Mesothelial cell of epicardium (in vitro differentiated cells): ENCODE measurements around the gene KCNH5. TPM values are rescaled to one million over a fixed set of nuclear protein-coding genes. Genes with fewer than 3 reads are reported as not detected.

Experiments
- DNase-seq, 2 experiments: peaks; one replicate each; pipeline ENCODE4 v3.0.0; 2021; ENCODE audit warnings: low spot score in 2 of 2; ENCODE audit not compliant: unreplicated experiment in 2 of 2
- H3K27ac Mint-ChIP-seq: 2 replicates; pipeline ENCODE4 v1.8.0; 2021; ENCODE audit warnings: mixed read lengths
- H3K27me3 Mint-ChIP-seq: 2 replicates; pipeline ENCODE4 v1.8.0; 2021; ENCODE audit warnings: low read depth, mixed read lengths
- H3K36me3 Mint-ChIP-seq: 2 replicates; pipeline ENCODE4 v1.8.0; 2021; ENCODE audit warnings: mixed read lengths
- H3K4me1 Mint-ChIP-seq: 2 replicates; pipeline ENCODE4 v1.8.0; 2021; ENCODE audit warnings: mixed read lengths
- H3K4me3 Mint-ChIP-seq: 2 replicates; pipeline ENCODE4 v1.8.0; 2021; ENCODE audit warnings: mild to moderate bottlenecking, moderate library complexity, mixed read lengths
- H3K9me3 Mint-ChIP-seq: 2 replicates; pipeline ENCODE4 v1.8.0; 2021; ENCODE audit warnings: mixed read lengths
- CTCF ChIP-seq: fragments of 200-600 bp; sonication (generic); IDR thresholded peaks from one replicate; pipeline ENCODE4 v1.5.0; 2021; ENCODE audit warnings: antibody characterized with exemption; ENCODE audit not compliant: unreplicated experiment
- total RNA-seq: library from RNA; stranded (reverse); gene quantifications from 3 replicates; pipeline ENCODE4 v1.2.1, GENCODE V29; 2021

The KCNH5 gene
- total RNA-seq, 1 donor from 2014 or later, result 2.5 TPM

DNA sequence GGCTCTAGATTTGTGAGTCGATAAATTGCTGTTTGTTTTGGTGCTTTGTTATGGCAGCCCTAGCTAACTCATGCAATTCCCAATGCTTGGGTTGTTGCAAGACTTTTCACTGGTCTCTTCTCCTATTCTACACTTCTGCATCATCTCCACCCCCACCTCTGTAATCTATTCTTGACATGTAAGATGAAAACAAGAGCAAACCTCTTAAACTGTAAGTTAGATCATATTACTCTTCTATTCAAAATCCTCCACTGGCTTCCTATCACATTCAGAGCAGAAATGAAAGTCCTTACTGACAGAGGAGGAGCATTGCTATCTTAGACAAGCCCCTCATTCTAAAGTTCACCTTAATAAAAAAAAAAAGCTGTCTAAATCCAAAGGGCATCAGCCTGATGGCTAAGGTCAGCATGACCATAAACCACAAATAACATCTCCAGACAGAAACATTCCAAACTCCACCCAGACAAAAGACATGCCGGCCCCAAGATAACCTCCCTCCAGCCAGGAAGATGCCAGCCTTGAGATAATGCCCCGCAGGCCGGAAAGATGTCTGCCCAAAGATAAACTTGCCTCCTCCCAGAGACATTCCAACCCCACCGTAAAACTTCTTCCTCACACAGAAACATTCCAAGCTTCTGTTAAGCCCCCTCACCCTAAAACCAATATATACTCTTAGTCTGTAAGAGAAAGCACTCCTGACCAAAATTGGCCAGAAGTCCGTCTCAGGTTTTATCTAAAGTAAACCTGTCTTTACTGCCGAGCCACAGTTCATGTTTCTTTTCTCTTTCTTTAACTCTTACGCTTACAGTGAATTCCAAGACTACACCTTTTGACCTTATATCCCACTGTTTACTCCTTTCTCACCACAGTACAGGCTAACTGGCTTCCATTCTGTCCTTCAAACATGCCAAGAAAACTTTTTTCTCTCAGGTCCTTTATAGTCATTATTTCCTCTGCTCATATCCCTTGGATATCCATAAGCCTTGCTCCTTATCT lies 308.9 kb downstream of the KCNH5 start:
- TF ChIP-seq CTCF, result no peak
- Mint-ChIP-seq H3K4me3 (no peak overlapping the region), H3K9me3 (peaks cover 28% of the 10 kb centered on the region), H3K27ac (no peak overlapping the region), H3K36me3 (no peaks in the 10 kb centered on the region), H3K4me1 (peaks cover 2% of the 10 kb centered on the region), H3K27me3 (no peaks in the 10 kb centered on the region)
- no peak for DNase-seq

GRCh38 chr14:62734831-62735230 lies 310.4 kb downstream of the KCNH5 start:
- Mint-ChIP-seq H3K36me3 (no peaks in the 10 kb centered on the region), H3K4me1 (peaks cover under 1% of the 10 kb centered on the region), H3K27ac (no peak overlapping the region), H3K4me3 (no peak overlapping the region), H3K27me3 (no peaks in the 10 kb centered on the region), H3K9me3 (peaks cover 28% of the 10 kb centered on the region)
- no peak for TF ChIP-seq CTCF
- no peak for DNase-seq

DNA sequence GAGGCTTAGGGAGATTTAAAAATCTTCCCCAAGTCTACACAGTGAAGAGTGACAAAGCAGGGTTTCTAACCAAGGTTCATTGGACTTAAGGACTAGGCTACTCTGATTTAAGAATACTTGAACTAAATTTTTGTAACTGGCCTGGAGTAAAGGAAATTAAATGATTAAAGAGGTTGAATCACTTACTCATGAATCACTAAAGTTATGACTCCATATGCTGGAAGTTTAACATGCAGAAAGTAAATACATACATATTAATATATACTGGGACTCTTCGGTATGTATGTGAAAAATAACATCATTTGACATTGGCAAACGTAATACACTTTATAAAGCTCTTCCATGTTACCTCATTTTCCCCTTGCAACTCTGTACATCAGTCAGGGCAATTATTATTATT lies 322.9 kb downstream of the KCNH5 start:
- H3K27me3 Mint-ChIP-seq, result no peaks in the 10 kb centered on the region
- H3K4me1 Mint-ChIP-seq, result no peaks in the 10 kb centered on the region
- TF ChIP-seq CTCF, result no peak
- H3K27ac Mint-ChIP-seq, result no peak overlapping the region
- H3K9me3 Mint-ChIP-seq, result peaks cover 10% of the 10 kb centered on the region
- DNase-seq, result no peak
- H3K36me3 Mint-ChIP-seq, result no peaks in the 10 kb centered on the region
- no peak overlapping the region for H3K4me3 Mint-ChIP-seq

DNA sequence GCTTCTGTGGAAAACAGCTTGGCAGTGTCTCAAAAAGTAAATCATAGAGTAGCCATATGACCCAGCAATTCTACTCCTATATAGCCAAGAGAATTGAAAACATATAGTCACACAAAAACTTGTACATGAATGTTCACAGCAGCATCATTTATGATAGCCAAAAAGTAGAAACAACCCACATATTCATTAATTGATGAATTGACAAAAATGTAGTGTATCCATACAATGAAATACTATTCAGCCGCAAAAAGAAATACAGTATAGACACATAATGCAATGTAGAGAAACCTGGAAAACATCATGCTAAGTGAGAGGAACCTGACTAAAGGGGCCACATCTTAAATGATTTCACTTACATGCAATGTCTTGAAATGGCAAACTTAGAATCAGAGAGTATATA lies 326.6 kb downstream of the KCNH5 start:
- no peak for DNase-seq
- no peak for TF ChIP-seq CTCF
- H3K36me3 Mint-ChIP-seq, result no peaks in the 10 kb centered on the region
- peaks cover 6% of the 10 kb centered on the region for H3K9me3 Mint-ChIP-seq
- H3K27ac Mint-ChIP-seq, result no peak overlapping the region
- no peak overlapping the region for H3K4me3 Mint-ChIP-seq
- H3K4me1 Mint-ChIP-seq, result no peaks in the 10 kb centered on the region
- H3K27me3 Mint-ChIP-seq, result no peaks in the 10 kb centered on the region

GRCh38 chr14:62711351-62712023 lies 333.8 kb downstream of the KCNH5 start:
- no peaks in the 10 kb centered on the region for H3K4me1 Mint-ChIP-seq
- H3K27ac Mint-ChIP-seq, result no peak overlapping the region
- H3K9me3 Mint-ChIP-seq, result no peaks in the 10 kb centered on the region
- no peaks in the 10 kb centered on the region for H3K27me3 Mint-ChIP-seq
- no peak for TF ChIP-seq CTCF
- DNase-seq, result no peak
- H3K4me3 Mint-ChIP-seq, result no peak overlapping the region
- H3K36me3 Mint-ChIP-seq, result no peaks in the 10 kb centered on the region
